ENCODE measurements around the gene ZNF518B. TPM values are rescaled to one million over a fixed set of nuclear protein-coding genes. Genes with fewer than 3 reads are reported as not detected.
"Not testable (repeated sequence)": the region's sequence is repeated elsewhere in the genome, so short reads cannot be mapped to it uniquely, and the experiment has no call there.

The ZNF518B gene
- total RNA-seq, 1 donor from 2014 or later = 126 TPM

- no peak for DNase-seq
Observed at GRCh38 chr4:10458177-10458576, 951 bp upstream of the ZNF518B start.

- peak; percentile 16 for DNase-seq
Observed at GRCh38 chr4:10456595-10457254, 501 bp downstream of the ZNF518B start.

- DNase-seq = no peak
Observed at GRCh38 chr4:10456260-10456594, 999 bp downstream of the ZNF518B start.

- no peak for DNase-seq
Observed at GRCh38 chr4:10455133-10455532, 2.1 kb downstream of the ZNF518B start.

- no peak for DNase-seq
Observed at GRCh38 chr4:10454726-10455125, 2.5 kb downstream of the ZNF518B start.

GRCh38 chr4:10454121-10454520, 3.1 kb downstream of the ZNF518B start:
- no peak for DNase-seq

GRCh38 chr4:10448991-10449390, 8.2 kb downstream of the ZNF518B start:
- DNase-seq = no peak

- DNase-seq = no peak
Observed at GRCh38 chr4:10442976-10443375, 14.2 kb downstream of the ZNF518B start.

- no peak for DNase-seq
Observed at GRCh38 chr4:10441512-10441911, 15.7 kb downstream of the ZNF518B start.

GRCh38 chr4:10438924-10439323, 18.3 kb downstream of the ZNF518B start:
- DNase-seq = no peak

GRCh38 chr4:10437735-10438134, 19.5 kb downstream of the ZNF518B start:
- no peak for DNase-seq

- DNase-seq = not testable (repeated sequence)
Observed at GRCh38 chr4:10427680-10428079, 29.5 kb downstream of the ZNF518B start.

GRCh38 chr4:10421344-10422055, 35.7 kb downstream of the ZNF518B start:
- DNase-seq = no peak

- no peak for DNase-seq
Observed at GRCh38 chr4:10417740-10418139, 39.5 kb downstream of the ZNF518B start.

- no peak for DNase-seq
Observed at GRCh38 chr4:10416441-10416840, 40.8 kb downstream of the ZNF518B start.

GRCh38 chr4:10413177-10413576, 44.0 kb downstream of the ZNF518B start:
- no peak for DNase-seq

- DNase-seq = no peak
Observed at GRCh38 chr4:10405672-10406071, 51.6 kb downstream of the ZNF518B start.

GRCh38 chr4:10403633-10404445, 53.4 kb downstream of the ZNF518B start:
- no peak for DNase-seq

- no peak for DNase-seq
Observed at GRCh38 chr4:10395971-10396580, 61.1 kb downstream of the ZNF518B start.
